ENCODE measurements around the gene MYL6.
"Not testable (repeated sequence)": the region's sequence is repeated elsewhere in the genome, so short reads cannot be mapped to it uniquely, and the experiment has no call there.

DNA sequence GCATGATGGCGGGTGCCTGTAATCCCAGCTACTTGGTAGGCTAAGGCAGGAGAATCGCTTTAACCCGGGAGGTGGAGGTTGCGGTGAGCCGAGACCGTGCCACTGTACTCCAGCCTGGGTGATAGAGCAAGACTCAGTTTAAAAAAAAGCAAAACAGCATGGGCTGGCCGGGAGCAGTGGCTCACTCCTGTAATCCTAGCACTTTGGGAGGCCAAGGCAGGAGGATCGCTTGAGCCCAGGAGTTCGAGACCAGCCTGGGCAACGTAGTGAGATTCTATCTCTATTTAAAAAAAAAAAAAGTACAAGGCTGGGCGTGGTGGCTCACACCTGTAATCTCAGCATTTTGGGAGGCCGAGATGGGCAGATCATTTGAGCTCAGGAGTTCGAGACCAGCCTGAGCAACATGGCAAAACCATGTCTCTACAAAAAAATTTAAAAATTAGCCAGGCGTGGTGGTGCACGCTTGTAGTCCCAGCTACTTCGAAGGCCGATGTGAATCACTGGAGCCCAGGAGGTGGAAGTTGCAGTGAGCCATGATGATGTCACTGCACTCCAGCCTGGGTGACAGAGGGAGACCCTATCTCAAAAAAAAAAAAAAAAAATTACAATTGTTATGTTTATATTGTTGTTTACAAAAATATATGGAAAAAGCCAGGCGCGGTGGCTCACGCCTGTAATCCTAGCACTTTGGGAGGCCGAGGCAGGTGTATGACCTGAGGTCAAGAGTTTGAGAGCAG is 1.5 kb upstream of the MYL6 start:
- TF ChIP-seq POLR2A (IDR thresholded peaks at IDR 0.05), result not testable (repeated sequence)
- TF ChIP-seq, protein P1, sequence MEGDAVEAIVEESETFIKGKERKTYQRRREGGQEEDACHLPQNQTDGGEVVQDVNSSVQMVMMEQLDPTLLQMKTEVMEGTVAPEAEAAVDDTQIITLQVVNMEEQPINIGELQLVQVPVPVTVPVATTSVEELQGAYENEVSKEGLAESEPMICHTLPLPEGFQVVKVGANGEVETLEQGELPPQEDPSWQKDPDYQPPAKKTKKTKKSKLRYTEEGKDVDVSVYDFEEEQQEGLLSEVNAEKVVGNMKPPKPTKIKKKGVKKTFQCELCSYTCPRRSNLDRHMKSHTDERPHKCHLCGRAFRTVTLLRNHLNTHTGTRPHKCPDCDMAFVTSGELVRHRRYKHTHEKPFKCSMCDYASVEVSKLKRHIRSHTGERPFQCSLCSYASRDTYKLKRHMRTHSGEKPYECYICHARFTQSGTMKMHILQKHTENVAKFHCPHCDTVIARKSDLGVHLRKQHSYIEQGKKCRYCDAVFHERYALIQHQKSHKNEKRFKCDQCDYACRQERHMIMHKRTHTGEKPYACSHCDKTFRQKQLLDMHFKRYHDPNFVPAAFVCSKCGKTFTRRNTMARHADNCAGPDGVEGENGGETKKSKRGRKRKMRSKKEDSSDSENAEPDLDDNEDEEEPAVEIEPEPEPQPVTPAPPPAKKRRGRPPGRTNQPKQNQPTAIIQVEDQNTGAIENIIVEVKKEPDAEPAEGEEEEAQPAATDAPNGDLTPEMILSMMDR (IDR thresholded peaks at IDR 0.05), result not testable (repeated sequence)

All from thyroid gland (tissue), 4 donors.